DMS53 treated with DMSO at 0.1 percent for 48 hours (cell line): Measurements from ENCODE around the gene DLG2.

Experiments used
- DNase-seq: peaks from one replicate; lab custom pipeline; 2025; ENCODE audit not compliant: unreplicated experiment; lab: John Stamatoyannopoulos, UW

Gene DLG2

GRCh38 chr11:84691830-84692229 is 935.3 kb downstream of the DLG2 start:
- no peak for DNase-seq

- DNase-seq = no peak
These were observed 939.7 kb downstream of the DLG2 start for GRCh38 chr11:84687433-84687832.

GRCh38 chr11:84686716-84687115 is 940.4 kb downstream of the DLG2 start:
- DNase-seq = no peak

- DNase-seq = no peak
These were observed 941.2 kb downstream of the DLG2 start for GRCh38 chr11:84685976-84686375.

- no peak for DNase-seq
These were observed 942.0 kb downstream of the DLG2 start for GRCh38 chr11:84685149-84685548.

- DNase-seq = no peak
These were observed 945.7 kb downstream of the DLG2 start for GRCh38 chr11:84681456-84681855.

- DNase-seq = no peak
These were observed 951.6 kb downstream of the DLG2 start for GRCh38 chr11:84675396-84676025.

GRCh38 chr11:84673753-84674152 is 953.4 kb downstream of the DLG2 start:
- peak; percentile 32 for DNase-seq

- DNase-seq = peak; percentile 96
These were observed 955.7 kb downstream of the DLG2 start for GRCh38 chr11:84671325-84671999.

- no peak for DNase-seq
These were observed 963.4 kb downstream of the DLG2 start for GRCh38 chr11:84663731-84664130.

GRCh38 chr11:84660257-84660977 is 966.7 kb downstream of the DLG2 start:
- DNase-seq = no peak

GRCh38 chr11:84655712-84656111 is 971.4 kb downstream of the DLG2 start:
- no peak for DNase-seq

GRCh38 chr11:84648471-84648870 is 978.7 kb downstream of the DLG2 start:
- DNase-seq = no peak

GRCh38 chr11:84645988-84646694 is 981.0 kb downstream of the DLG2 start:
- peak; percentile 71 for DNase-seq

- DNase-seq = peak; percentile 33
These were observed 984.6 kb downstream of the DLG2 start for GRCh38 chr11:84642500-84642899.

GRCh38 chr11:84634309-84634708 is 992.8 kb downstream of the DLG2 start:
- peak; percentile 61 for DNase-seq

GRCh38 chr11:84628871-84629620 is 998.1 kb downstream of the DLG2 start:
- no peak for DNase-seq

- DNase-seq = no peak
These were observed 1000.9 kb downstream of the DLG2 start for GRCh38 chr11:84626256-84626655.

GRCh38 chr11:84612645-84613044 is 1014.5 kb downstream of the DLG2 start:
- DNase-seq = no peak

GRCh38 chr11:84608837-84609196 is 1018.3 kb downstream of the DLG2 start:
- DNase-seq = peak; percentile 46
